Measurements from ENCODE around the gene BAX.
A peak's percentile ranks its signal among the peaks of the same experiment; 100 is the strongest.

DNA sequence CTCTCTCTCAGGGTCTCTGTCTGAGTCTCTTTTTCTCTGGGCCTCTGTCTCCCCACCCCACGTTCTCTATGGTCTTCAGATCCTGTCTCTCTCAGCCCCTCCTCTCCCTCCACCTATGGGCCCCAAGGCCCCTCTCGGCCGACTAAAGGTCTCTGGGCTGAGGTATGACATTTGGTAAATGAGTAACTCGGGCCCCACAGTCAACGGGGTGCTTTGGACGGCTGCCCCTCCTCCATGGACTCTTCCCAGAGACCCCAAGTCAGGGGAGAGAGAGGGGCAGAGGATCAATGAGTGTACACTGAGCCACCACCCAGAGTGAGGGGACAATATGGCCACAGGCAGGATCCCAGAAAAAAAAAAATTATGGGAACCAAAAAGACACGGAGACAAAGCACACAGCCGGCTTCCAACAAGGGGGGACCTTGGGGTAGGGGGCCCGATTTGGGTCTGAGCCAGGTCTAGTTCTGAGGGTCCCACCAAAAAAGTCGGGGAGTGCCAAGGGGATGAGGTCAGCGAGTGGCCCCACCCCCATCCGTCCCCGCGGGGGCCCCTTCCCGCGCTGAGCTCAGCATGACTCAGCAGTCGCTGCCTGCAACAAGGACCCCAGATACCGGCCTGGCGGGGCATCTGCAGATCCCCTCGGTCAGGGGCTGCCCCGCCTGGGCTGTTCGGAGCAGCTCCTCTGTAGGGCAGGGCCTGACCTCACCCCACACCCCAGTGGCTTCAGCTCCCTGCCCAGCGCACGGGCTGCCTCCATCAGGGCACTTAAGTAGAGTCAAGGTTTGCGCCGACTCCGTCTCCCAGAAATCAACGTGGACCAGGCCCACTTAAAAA lies 8.9 kb downstream of the BAX start:
- TF ChIP-seq, protein P1, sequence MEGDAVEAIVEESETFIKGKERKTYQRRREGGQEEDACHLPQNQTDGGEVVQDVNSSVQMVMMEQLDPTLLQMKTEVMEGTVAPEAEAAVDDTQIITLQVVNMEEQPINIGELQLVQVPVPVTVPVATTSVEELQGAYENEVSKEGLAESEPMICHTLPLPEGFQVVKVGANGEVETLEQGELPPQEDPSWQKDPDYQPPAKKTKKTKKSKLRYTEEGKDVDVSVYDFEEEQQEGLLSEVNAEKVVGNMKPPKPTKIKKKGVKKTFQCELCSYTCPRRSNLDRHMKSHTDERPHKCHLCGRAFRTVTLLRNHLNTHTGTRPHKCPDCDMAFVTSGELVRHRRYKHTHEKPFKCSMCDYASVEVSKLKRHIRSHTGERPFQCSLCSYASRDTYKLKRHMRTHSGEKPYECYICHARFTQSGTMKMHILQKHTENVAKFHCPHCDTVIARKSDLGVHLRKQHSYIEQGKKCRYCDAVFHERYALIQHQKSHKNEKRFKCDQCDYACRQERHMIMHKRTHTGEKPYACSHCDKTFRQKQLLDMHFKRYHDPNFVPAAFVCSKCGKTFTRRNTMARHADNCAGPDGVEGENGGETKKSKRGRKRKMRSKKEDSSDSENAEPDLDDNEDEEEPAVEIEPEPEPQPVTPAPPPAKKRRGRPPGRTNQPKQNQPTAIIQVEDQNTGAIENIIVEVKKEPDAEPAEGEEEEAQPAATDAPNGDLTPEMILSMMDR (IDR thresholded peaks at IDR 0.05), result no peak
- peak; percentile 75 for TF ChIP-seq EP300 (IDR thresholded peaks at IDR 0.05)
